ENCODE results near the gene IRF2BP1. TPM values are rescaled to one million over a fixed set of nuclear protein-coding genes. Genes with fewer than 3 reads are reported as not detected.
"Not testable (repeated sequence)": the region's sequence is repeated elsewhere in the genome, so short reads cannot be mapped to it uniquely, and the experiment has no call there.

IRF2BP1 gene
- total and polyA plus RNA-seq, 5 donors from 2014 or later = 4.5 to 21.2 (median 5.6) TPM

DNA sequence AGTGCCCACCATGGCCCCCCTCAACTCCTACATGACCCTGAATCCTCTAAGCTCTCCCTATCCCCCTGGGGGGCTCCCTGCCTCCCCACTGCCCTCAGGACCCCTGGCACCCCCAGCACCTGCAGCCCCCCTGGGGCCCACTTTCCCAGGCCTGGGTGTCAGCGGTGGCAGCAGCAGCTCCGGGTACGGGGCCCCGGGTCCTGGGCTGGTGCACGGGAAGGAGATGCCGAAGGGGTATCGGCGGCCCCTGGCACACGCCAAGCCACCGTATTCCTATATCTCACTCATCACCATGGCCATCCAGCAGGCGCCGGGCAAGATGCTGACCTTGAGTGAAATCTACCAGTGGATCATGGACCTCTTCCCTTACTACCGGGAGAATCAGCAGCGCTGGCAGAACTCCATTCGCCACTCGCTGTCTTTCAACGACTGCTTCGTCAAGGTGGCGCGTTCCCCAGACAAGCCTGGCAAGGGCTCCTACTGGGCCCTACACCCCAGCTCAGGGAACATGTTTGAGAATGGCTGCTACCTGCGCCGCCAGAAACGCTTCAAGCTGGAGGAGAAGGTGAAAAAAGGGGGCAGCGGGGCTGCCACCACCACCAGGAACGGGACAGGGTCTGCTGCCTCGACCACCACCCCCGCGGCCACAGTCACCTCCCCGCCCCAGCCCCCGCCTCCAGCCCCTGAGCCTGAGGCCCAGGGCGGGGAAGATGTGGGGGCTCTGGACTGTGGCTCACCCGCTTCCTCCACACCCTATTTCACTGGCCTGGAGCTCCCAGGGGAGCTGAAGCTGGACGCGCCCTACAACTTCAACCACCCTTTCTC lies 13.6 kb downstream of the IRF2BP1 start:
- no peaks in the 10 kb centered on the region for H3K9me3 ChIP-seq (ENCODE audit: control insufficient read depth in 2 of 2, low read length in 2 of 2)
- ATAC-seq (ENCODE audit: low read depth in 2 of 2) = no peak
- no peak for DNase-seq
- peaks cover 12% of the 10 kb centered on the region for H3K4me1 ChIP-seq (ENCODE audit: control insufficient read depth, insufficient read depth, low read length, poor library complexity, severe bottlenecking)
- Mint-ChIP-seq H3K36me3 (no peaks in the 10 kb centered on the region), H3K4me3 (no peak overlapping the region), H3K27me3 (peaks cover 12% of the 10 kb centered on the region), H3K4me1 (peaks cover 0 to 8% (median 5%) of the 10 kb centered on the region in 4 donors), H3K9me3 (no peaks in the 10 kb centered on the region), H3K27ac (no peak overlapping the region)
- H3K27ac ChIP-seq (ENCODE audit: insufficient read depth, low read length, poor library complexity, severe bottlenecking) = no peak overlapping the region
- H3K27me3 ChIP-seq (ENCODE audit: control insufficient read depth, insufficient read depth, low read length) = no peaks in the 10 kb centered on the region
- no peak overlapping the region for H3K4me3 ChIP-seq (ENCODE audit: low read depth, low read length)
- H3K36me3 ChIP-seq (ENCODE audit: control insufficient read depth, insufficient read depth, low read length) = no peaks in the 10 kb centered on the region

DNA sequence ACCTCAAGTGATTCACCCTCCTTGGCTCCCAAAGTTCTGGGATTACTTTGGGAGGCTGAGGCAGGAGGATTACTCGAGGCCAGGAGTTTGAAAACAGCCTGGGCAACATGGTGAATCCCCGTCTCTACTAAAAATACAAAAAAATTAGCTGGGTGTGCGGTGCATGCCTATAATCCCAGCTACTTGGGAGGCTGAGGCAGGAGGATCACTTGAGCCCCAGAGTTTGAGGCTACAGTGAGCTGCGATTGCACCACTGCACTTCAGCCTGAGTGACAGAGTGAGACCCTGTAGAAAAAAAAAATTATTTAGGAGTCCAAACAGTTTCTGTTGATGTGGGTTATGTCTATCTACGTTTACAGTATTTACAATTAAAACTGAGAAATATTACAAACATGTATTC lies 15.1 kb downstream of the IRF2BP1 start:
- Mint-ChIP-seq H3K36me3 (no peaks in the 10 kb centered on the region), H3K27ac (no peak overlapping the region), H3K4me3 (no peak overlapping the region), H3K4me1 (no peaks in the 10 kb centered on the region), H3K9me3 (no peaks in the 10 kb centered on the region), H3K27me3 (peaks cover 12% of the 10 kb centered on the region)
- Histone ChIP-seq H3K4me1 (ENCODE audit: control insufficient read depth, insufficient read depth, low read length, poor library complexity, severe bottlenecking) (no peaks in the 10 kb centered on the region), H3K27ac (ENCODE audit: insufficient read depth, low read length, poor library complexity, severe bottlenecking) (no peak overlapping the region), H3K4me3 (ENCODE audit: low read depth, low read length) (no peak overlapping the region), H3K36me3 (ENCODE audit: control insufficient read depth, insufficient read depth, low read length) (no peaks in the 10 kb centered on the region), H3K9me3 (ENCODE audit: control insufficient read depth in 2 of 2, low read length in 2 of 2) (no peaks in the 10 kb centered on the region), H3K27me3 (ENCODE audit: control insufficient read depth, insufficient read depth, low read length) (no peaks in the 10 kb centered on the region)
- DNase-seq = no peak
- no peak for ATAC-seq (ENCODE audit: low read depth in 2 of 2)

DNA sequence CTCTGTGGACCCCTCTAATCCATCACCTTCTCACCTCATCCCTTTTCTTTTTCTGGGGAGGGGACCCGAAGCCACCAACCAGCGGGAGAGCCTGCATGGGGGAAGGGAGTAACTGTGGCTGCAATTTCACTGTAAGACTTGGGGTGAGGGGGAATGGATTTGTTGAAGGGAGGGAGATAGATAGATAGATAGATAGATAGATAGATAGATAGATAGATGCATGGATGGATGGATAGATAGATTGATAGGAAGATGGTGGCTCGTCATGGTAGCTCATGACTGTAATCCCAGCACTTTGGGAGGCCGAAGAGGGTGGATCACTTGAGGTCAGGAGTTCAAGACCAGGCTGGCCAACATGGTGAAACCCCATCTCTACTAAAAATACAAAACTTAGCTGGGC lies 18.7 kb downstream of the IRF2BP1 start:
- not testable (repeated sequence) for ATAC-seq (ENCODE audit: low read depth in 2 of 2)

DNA sequence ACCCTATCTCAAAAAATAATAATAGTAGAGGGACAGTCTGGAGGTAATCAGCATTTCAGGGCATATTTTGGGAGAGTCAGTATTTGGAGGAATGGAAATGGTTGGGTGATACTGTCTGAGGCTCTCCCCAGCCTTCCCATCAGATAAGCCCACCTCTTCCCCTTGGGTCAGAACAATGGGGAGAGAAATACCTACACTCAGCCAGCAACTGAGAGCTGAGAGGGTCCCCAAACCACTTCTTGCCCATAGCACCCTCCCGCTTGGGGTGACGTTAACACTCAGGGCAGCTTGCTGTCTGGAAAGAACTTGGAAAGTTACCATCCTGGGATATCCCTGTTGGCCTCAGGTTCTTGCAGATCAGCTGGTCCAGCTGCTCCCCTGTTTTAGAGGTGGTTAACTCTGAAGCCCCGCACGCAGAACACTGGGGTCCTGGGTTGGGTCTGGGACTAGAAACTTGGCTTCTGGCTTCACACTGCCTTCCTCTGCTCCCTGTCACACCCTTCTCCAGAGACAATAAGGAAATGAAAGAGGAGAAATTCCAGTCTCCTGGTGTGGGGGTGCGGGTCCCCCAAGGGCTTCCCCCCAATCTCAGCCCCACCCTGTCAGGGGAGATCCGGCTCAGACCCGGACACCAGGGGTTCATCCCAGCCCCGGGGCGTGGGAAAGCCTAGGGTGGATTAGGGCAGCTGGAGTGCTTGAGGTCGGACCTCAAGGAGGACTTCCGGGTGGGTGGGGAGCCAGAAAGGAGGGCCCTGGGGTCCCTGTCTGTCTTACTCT lies 19.4 kb downstream of the IRF2BP1 start:
- Histone ChIP-seq H3K27me3 (ENCODE audit: control insufficient read depth, insufficient read depth, low read length) (no peaks in the 10 kb centered on the region), H3K36me3 (ENCODE audit: control insufficient read depth, insufficient read depth, low read length) (no peaks in the 10 kb centered on the region), H3K27ac (ENCODE audit: insufficient read depth, low read length, poor library complexity, severe bottlenecking) (no peak overlapping the region), H3K4me3 (ENCODE audit: low read depth, low read length) (no peak overlapping the region), H3K9me3 (ENCODE audit: control insufficient read depth in 2 of 2, low read length in 2 of 2) (no peaks in the 10 kb centered on the region), H3K4me1 (ENCODE audit: control insufficient read depth, insufficient read depth, low read length, poor library complexity, severe bottlenecking) (peaks cover 25% of the 10 kb centered on the region)
- Mint-ChIP-seq H3K4me3 (peak overlapping the region in 1 of 4 donors; percentile 20), H3K27me3 (peaks cover 34% of the 10 kb centered on the region), H3K4me1 (peaks cover 0 to 26% (median 13%) of the 10 kb centered on the region in 4 donors), H3K27ac (no peak overlapping the region), H3K36me3 (no peaks in the 10 kb centered on the region), H3K9me3 (peaks cover 0 to 5% (median 0%) of the 10 kb centered on the region in 7 donors)
- ATAC-seq (ENCODE audit: low read depth in 2 of 2) (no peak), DNase-seq (no peak)

More for the DNA sequence above, 18.7 kb downstream of the IRF2BP1 start:
- Mint-ChIP-seq H3K4me1 (peaks cover 0 to 21% (median 8%) of the 10 kb centered on the region in 4 donors), H3K27me3 (peaks cover 34% of the 10 kb centered on the region), H3K4me3 (peak overlapping the region in 1 of 4 donors; percentile 20)
- H3K9me3 ChIP-seq (ENCODE audit: control insufficient read depth in 2 of 2, low read length in 2 of 2); H3K9me3 Mint-ChIP-seq; H3K4me3 ChIP-seq (ENCODE audit: low read depth, low read length); H3K27ac ChIP-seq (ENCODE audit: insufficient read depth, low read length, poor library complexity, severe bottlenecking); H3K36me3 ChIP-seq (ENCODE audit: control insufficient read depth, insufficient read depth, low read length); H3K36me3 Mint-ChIP-seq; H3K27me3 ChIP-seq (ENCODE audit: control insufficient read depth, insufficient read depth, low read length); DNase-seq; H3K27ac Mint-ChIP-seq: not testable (repeated sequence)
- peaks cover 20% of the 10 kb centered on the region for H3K4me1 ChIP-seq (ENCODE audit: control insufficient read depth, insufficient read depth, low read length, poor library complexity, severe bottlenecking)

DNA sequence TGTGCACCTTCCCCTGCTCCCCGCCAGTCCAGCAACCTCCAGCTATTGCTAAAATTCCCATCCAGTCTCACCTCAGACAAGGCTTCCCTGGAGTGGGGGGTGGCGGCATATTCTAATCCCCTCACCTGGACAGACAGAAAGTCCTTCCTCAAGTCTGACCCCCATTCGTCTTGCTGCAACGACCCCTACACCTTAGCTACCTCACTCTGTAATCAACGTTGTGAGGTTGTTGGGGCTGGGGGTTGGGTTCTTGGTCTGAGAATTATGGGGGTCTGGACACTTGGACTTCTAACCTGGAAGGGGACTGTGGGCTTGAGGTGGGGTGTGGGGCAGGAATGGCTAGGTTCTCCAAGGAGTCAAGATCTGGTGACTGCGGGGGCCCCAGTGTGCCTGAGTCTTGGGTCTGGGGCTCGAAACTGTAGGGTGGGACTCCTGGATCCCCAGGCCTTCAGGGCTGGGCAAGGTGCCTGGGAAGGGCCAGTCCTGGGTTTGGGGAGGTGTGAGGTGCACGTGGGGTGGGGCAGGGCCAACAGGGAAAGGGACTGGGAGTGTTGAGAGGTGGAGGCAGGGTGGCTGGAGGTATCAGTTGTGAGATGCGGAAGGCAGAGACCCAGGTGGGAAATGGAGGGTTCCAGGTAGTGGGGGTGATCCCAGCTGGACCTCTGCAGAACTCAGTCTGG lies 20.5 kb downstream of the IRF2BP1 start:
- Histone ChIP-seq H3K4me1 (ENCODE audit: control insufficient read depth, insufficient read depth, low read length, poor library complexity, severe bottlenecking) (peaks cover 25% of the 10 kb centered on the region), H3K36me3 (ENCODE audit: control insufficient read depth, insufficient read depth, low read length) (peaks cover 2% of the 10 kb centered on the region), H3K27ac (ENCODE audit: insufficient read depth, low read length, poor library complexity, severe bottlenecking) (no peak overlapping the region), H3K4me3 (ENCODE audit: low read depth, low read length) (no peak overlapping the region), H3K9me3 (ENCODE audit: control insufficient read depth in 2 of 2, low read length in 2 of 2) (no peaks in the 10 kb centered on the region), H3K27me3 (ENCODE audit: control insufficient read depth, insufficient read depth, low read length) (no peaks in the 10 kb centered on the region)
- DNase-seq (no peak), ATAC-seq (ENCODE audit: low read depth in 2 of 2) (no peak)
- Mint-ChIP-seq H3K9me3 (peaks cover 0 to 5% (median 0%) of the 10 kb centered on the region in 7 donors), H3K27ac (peak overlapping the region in 1 of 3 donors; percentile 74), H3K4me1 (peaks cover 0 to 32% (median 19%) of the 10 kb centered on the region in 4 donors), H3K36me3 (no peaks in the 10 kb centered on the region), H3K27me3 (peaks cover 34% of the 10 kb centered on the region), H3K4me3 (peak overlapping the region; percentile 3 to 67 (median 30))

DNA sequence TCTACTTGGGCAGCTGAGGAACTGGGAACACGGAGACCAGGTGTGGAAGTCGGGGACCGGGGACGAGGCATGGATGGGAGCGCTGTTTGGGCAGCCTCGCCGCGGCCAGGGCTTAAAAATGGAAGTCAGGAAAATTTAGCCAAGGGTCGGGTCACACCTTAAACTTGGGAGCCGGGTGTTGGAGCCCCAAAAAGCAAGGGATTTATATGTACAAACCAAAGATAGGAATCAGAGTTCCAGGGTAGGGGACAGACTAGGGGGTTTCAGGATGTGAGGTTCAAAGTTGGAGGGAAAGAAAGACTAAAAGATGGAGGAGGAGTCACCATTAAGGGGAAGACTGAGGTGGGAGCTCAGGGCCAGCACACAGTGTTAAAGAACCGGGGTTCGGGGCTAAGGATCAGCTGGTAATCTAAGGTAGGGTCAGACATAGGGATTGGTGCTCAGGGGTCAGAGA lies 21.3 kb downstream of the IRF2BP1 start:
- ATAC-seq (ENCODE audit: low read depth in 2 of 2) (no peak), DNase-seq (no peak)
- peaks cover 0 to 5% (median 0%) of the 10 kb centered on the region in 7 donors for H3K9me3 Mint-ChIP-seq
- Histone ChIP-seq H3K4me1 (ENCODE audit: control insufficient read depth, insufficient read depth, low read length, poor library complexity, severe bottlenecking) (peaks cover 25% of the 10 kb centered on the region), H3K27ac (ENCODE audit: insufficient read depth, low read length, poor library complexity, severe bottlenecking) (no peak overlapping the region), H3K4me3 (ENCODE audit: low read depth, low read length) (no peak overlapping the region), H3K9me3 (ENCODE audit: control insufficient read depth in 2 of 2, low read length in 2 of 2) (no peaks in the 10 kb centered on the region), H3K27me3 (ENCODE audit: control insufficient read depth, insufficient read depth, low read length) (no peaks in the 10 kb centered on the region), H3K36me3 (ENCODE audit: control insufficient read depth, insufficient read depth, low read length) (peaks cover 4% of the 10 kb centered on the region)
- no peak overlapping the region for H3K27ac Mint-ChIP-seq
- H3K4me1 Mint-ChIP-seq = peaks cover 0 to 36% (median 20%) of the 10 kb centered on the region in 4 donors
- no peaks in the 10 kb centered on the region for H3K36me3 Mint-ChIP-seq
- H3K27me3 Mint-ChIP-seq = peaks cover 34% of the 10 kb centered on the region
- peak overlapping the region; percentile 4 to 67 (median 66) for H3K4me3 Mint-ChIP-seq

DNA sequence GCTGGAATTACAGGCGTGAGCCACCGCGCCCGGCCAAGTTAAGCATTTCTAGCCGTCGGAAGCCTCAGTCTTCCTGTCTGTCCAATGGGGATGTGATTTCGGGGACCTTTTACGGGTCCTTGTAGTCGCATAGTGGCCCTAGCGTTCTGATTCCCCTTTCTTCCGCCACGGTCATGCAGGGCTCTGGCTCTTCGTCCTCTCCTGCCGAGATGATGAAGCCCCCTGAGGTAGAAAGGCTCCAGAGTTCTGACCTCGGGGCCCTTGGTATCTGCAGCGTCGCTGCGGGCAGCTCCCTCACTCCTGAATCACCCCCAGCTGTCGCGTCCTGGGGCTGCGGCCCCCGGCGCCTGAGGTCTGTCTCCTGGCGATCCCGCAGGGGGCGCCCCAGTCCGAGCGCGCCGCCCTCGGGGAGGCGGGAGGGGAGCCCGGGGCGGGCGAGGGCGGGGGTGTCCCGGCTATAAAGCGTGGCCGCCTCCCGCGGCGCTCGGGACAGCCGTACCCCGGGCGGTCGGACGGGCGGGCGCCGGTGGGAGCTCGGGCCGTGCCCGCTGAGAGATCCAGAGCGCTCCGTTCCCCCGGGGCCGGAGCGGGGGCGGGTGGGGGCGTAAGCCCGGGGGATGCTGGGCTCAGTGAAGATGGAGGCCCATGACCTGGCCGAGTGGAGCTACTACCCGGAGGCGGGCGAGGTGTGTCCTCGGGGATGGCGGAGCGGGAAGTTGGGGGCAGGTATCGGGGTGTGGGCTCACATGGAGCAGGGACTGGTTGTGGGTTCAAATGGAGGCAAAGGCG lies 21.9 kb downstream of the IRF2BP1 start, which contains the start of gene FOXA3:
FOXA3 (plus strand) TSS at position 487 of the 789 bp plus-strand sequence; CDS start at position 618, 131 bp downstream.
- Histone ChIP-seq H3K36me3 (ENCODE audit: control insufficient read depth, insufficient read depth, low read length) (peaks cover 10% of the 10 kb centered on the region), H3K27ac (ENCODE audit: insufficient read depth, low read length, poor library complexity, severe bottlenecking) (no peak within 1 kb of the TSS), H3K27me3 (ENCODE audit: control insufficient read depth, insufficient read depth, low read length) (no peaks in the 10 kb centered on the region), H3K4me1 (ENCODE audit: control insufficient read depth, insufficient read depth, low read length, poor library complexity, severe bottlenecking) (peaks cover 25% of the 10 kb centered on the region), H3K9me3 (ENCODE audit: control insufficient read depth in 2 of 2, low read length in 2 of 2) (no peaks in the 10 kb centered on the region), H3K4me3 (ENCODE audit: low read depth, low read length) (peak within 1 kb of the TSS; percentile 69)
- peak within 1 kb of the TSS; percentile 92 to 98 (median 94) for H3K4me3 Mint-ChIP-seq
- ATAC-seq (ENCODE audit: low read depth in 2 of 2) (no peak), DNase-seq (peak; percentile 36 to 60 (median 43))
- peaks cover 0 to 5% (median 0%) of the 10 kb centered on the region in 7 donors for H3K9me3 Mint-ChIP-seq
- peaks cover 3% of the 10 kb centered on the region for H3K36me3 Mint-ChIP-seq
- H3K27me3 Mint-ChIP-seq = peaks cover 34% of the 10 kb centered on the region
- H3K4me1 Mint-ChIP-seq = peaks cover 0 to 40% (median 20%) of the 10 kb centered on the region in 4 donors
- H3K27ac Mint-ChIP-seq = peak within 1 kb of the TSS; percentile 92 to 96 (median 94)

Measured in CD4-positive, CD25-positive, alpha-beta regulatory T cell (primary cell).